ENCODE results near the gene DOCK8.

DOCK8 gene

DNA sequence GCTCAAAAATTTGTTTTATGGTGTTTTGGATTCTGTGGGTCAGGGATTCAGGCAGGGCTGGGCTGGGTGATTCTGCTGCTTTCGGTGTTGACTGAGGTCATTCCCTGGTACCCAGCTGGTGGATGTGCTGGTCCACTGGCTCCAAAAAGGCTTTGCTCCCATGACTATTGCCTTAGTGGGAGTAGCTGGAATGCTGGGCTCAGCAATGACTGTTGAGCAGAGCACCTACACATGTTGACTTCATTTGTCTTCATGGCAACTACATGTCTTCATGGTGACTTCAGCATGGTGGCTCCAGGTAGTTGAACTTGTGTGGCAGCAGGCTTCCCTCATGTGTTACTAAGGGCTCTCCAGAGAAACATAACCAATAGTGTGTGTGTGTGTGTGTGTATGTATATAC, 297.2 kb downstream of the DOCK8 start:
- POLR2A ChIA-PET, result no interaction called here
- TF ChIP-seq, protein P1, sequence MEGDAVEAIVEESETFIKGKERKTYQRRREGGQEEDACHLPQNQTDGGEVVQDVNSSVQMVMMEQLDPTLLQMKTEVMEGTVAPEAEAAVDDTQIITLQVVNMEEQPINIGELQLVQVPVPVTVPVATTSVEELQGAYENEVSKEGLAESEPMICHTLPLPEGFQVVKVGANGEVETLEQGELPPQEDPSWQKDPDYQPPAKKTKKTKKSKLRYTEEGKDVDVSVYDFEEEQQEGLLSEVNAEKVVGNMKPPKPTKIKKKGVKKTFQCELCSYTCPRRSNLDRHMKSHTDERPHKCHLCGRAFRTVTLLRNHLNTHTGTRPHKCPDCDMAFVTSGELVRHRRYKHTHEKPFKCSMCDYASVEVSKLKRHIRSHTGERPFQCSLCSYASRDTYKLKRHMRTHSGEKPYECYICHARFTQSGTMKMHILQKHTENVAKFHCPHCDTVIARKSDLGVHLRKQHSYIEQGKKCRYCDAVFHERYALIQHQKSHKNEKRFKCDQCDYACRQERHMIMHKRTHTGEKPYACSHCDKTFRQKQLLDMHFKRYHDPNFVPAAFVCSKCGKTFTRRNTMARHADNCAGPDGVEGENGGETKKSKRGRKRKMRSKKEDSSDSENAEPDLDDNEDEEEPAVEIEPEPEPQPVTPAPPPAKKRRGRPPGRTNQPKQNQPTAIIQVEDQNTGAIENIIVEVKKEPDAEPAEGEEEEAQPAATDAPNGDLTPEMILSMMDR (IDR thresholded peaks at IDR 0.05; ENCODE audit: insufficient read depth, low read length, missing control alignments), result no peak
- no peak overlapping the region for H3K4me3 ChIP-seq (ENCODE audit: low read depth, low read length)
- no peak for DNase-seq (ENCODE audit: low read depth, low spot score)
- CTCF ChIA-PET, result no interaction called here

DNA sequence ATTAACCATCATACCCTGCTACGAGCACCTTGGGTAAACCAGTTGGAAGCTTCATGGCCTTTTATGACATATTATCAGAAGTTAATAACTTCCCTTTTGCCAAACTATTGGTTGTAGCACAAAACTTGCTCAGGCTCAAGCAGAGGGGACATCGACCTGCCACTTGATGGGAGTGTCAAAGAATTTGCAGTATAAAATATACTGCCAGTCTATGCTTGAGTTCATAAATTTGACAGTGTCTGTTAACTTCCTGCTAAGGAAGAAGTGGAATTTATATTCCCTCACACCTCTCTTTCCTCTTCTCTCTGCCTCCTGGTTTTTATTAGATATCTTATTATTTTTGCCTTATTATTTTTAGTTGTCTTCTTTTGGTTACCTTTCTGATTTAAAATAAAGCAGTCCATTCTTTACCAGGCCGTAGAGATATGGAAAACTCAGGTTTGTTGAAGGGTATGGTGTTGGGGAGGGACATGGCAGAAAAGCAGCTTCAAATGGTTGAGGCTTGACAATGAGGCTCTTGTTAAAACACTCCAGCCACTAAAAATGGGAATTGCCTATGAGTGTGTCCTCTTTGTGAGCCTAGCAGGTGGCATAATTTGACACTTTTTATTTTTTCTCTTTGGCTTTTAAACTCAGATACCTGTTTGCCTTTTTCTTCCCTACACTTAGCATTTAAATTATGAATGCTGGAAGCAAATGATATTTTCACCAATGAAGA, 298.0 kb downstream of the DOCK8 start:
- ChIA-PET POLR2A (no interaction called here), CTCF (no interaction called here)
- DNase-seq (ENCODE audit: low read depth, low spot score), result no peak
- H3K4me3 ChIP-seq (ENCODE audit: low read depth, low read length), result no peak overlapping the region
- TF ChIP-seq, protein P1 (IDR thresholded peaks at IDR 0.05; ENCODE audit: insufficient read depth, low read length, missing control alignments), result no peak
